ENCODE data around the gene MRPS6. TPM values are rescaled to one million over a fixed set of nuclear protein-coding genes. Genes with fewer than 3 reads are reported as not detected.

The MRPS6 gene
- polyA plus RNA-seq, 1 donor (not counting 4 experiments of a cell fraction or from before 2014, with no cell fraction given), result 41.5 TPM

DNA sequence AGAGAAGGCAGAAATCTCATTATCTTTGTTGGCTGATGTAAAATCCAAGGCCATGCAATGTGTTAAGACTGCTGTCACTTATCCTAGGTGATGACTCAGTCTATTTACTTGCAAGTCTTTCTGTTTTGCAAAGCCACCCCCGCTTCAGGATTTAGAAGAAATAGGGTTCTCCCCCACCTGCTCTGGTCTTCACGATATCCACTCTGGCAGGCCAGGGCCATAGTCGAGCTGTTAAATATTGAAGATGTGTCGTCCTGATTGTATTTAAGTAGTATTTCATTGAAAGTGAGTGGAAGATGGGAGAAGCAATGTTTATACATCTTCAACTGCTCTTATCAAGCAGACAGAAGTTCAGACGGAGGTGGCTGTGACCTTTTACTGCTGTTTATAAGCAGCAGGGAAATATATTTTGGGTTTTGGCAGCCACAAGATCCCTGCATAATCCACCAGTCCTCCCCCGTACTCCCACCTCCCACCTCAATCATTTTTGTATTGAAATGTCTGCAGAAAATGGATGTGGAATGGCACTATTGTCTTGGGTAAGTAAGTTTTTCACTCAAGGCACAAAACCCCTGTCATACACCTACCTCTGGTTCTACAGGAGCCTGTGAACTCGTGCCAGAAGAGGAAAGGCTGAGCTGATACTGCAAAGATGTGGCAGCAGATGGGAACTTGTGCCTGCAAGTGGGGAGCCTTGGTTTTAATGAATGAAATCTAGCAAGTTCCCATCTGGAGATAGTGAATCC, 117.4 kb downstream of the MRPS6 start:
- Histone ChIP-seq H3K4me1 (ENCODE audit: control insufficient read depth, extremely low read depth, insufficient read depth, low read length) (no peaks in the 10 kb centered on the region), H3K27ac (ENCODE audit: control insufficient read depth, insufficient read depth, low read length) (no peak overlapping the region), H2AFZ (ENCODE audit: control insufficient read depth, low read length) (no peak overlapping the region), H3K4me3 (ENCODE audit: control insufficient read depth in 2 of 3, extremely low read depth in 1 of 3, insufficient read depth in 2 of 3, low read depth in 1 of 3, low read length in 3 of 3) (no peak overlapping the region), H3K79me2 (ENCODE audit: control insufficient read depth, insufficient read depth, low read length) (no peaks in the 10 kb centered on the region), H3K4me2 (ENCODE audit: control insufficient read depth, extremely low read depth, insufficient read depth, low read depth, low read length) (no peak overlapping the region), H4K20me1 (ENCODE audit: control insufficient read depth, extremely low read depth, insufficient read depth, low read length) (no peaks in the 10 kb centered on the region), H3K9me1 (ENCODE audit: control insufficient read depth, extremely low read depth, insufficient read depth, low read length) (no peaks in the 10 kb centered on the region), H3K9me3 (ENCODE audit: control insufficient read depth, low read depth, low read length) (no peaks in the 10 kb centered on the region), H3K36me3 (ENCODE audit: control insufficient read depth in 2 of 2, extremely low read depth in 1 of 2, insufficient read depth in 2 of 2, low read length in 2 of 2) (no peaks in the 10 kb centered on the region), H3K9ac (ENCODE audit: control insufficient read depth, extremely low read depth, insufficient read depth, low read length) (no peak overlapping the region), H3K27me3 (ENCODE audit: control insufficient read depth, extremely low read depth, insufficient read depth, low read length) (no peaks in the 10 kb centered on the region)
- DNase-seq (ENCODE audit: low read depth, low spot score) (no peak), FAIRE-seq (no peak)
- TF ChIP-seq EZH2 (IDR thresholded peaks at IDR 0.05; ENCODE audit: low read length), result no peak
- TF ChIP-seq, protein P1, sequence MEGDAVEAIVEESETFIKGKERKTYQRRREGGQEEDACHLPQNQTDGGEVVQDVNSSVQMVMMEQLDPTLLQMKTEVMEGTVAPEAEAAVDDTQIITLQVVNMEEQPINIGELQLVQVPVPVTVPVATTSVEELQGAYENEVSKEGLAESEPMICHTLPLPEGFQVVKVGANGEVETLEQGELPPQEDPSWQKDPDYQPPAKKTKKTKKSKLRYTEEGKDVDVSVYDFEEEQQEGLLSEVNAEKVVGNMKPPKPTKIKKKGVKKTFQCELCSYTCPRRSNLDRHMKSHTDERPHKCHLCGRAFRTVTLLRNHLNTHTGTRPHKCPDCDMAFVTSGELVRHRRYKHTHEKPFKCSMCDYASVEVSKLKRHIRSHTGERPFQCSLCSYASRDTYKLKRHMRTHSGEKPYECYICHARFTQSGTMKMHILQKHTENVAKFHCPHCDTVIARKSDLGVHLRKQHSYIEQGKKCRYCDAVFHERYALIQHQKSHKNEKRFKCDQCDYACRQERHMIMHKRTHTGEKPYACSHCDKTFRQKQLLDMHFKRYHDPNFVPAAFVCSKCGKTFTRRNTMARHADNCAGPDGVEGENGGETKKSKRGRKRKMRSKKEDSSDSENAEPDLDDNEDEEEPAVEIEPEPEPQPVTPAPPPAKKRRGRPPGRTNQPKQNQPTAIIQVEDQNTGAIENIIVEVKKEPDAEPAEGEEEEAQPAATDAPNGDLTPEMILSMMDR (optimal IDR thresholded peaks at IDR 0.05 in 1 of 3, IDR thresholded peaks at IDR 0.05 in 1 of 3, conservative IDR thresholded peaks at IDR 0.05 in 1 of 3; ENCODE audit: extremely low read depth in 1 of 3, insufficient read depth in 2 of 3, low read length in 3 of 3), result no peak
- dilution Hi-C loops (cut with MboI; ENCODE audit: extremely low pct_ligation_motif_present, low sequenced_read_pairs), result no loop called here

DNA sequence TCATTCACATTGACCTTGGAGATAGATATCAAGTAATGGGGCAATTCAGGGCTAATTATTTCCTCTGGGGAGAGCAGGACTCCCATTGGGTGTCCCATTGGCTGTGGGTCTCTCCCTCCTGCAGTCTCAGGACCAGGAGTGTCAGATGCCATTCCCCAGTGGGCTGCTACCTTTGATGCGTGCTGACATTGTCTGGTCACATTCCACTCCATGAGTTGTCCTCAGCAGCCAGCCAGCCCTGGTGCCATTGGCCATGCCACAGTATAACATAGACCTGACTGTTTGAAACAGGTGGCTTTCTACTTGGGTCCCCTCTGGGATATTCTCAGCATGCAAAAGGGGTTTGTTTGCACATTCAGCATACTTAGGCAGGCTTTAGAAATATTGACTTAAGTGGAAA, 118.5 kb downstream of the MRPS6 start:
- Histone ChIP-seq H4K20me1 (ENCODE audit: control insufficient read depth, extremely low read depth, insufficient read depth, low read length) (no peaks in the 10 kb centered on the region), H3K27me3 (ENCODE audit: control insufficient read depth, extremely low read depth, insufficient read depth, low read length) (no peaks in the 10 kb centered on the region), H3K9me3 (ENCODE audit: control insufficient read depth, low read depth, low read length) (no peaks in the 10 kb centered on the region), H3K9me1 (ENCODE audit: control insufficient read depth, extremely low read depth, insufficient read depth, low read length) (no peaks in the 10 kb centered on the region), H3K4me1 (ENCODE audit: control insufficient read depth, extremely low read depth, insufficient read depth, low read length) (no peaks in the 10 kb centered on the region), H3K9ac (ENCODE audit: control insufficient read depth, extremely low read depth, insufficient read depth, low read length) (no peak overlapping the region), H3K4me2 (ENCODE audit: control insufficient read depth, extremely low read depth, insufficient read depth, low read depth, low read length) (no peak overlapping the region), H3K4me3 (ENCODE audit: control insufficient read depth in 2 of 3, extremely low read depth in 1 of 3, insufficient read depth in 2 of 3, low read depth in 1 of 3, low read length in 3 of 3) (no peak overlapping the region), H3K27ac (ENCODE audit: control insufficient read depth, insufficient read depth, low read length) (no peak overlapping the region), H2AFZ (ENCODE audit: control insufficient read depth, low read length) (no peak overlapping the region), H3K79me2 (ENCODE audit: control insufficient read depth, insufficient read depth, low read length) (no peaks in the 10 kb centered on the region), H3K36me3 (ENCODE audit: control insufficient read depth in 2 of 2, extremely low read depth in 1 of 2, insufficient read depth in 2 of 2, low read length in 2 of 2) (no peaks in the 10 kb centered on the region)
- TF ChIP-seq, protein P1 (optimal IDR thresholded peaks at IDR 0.05 in 1 of 3, IDR thresholded peaks at IDR 0.05 in 1 of 3, conservative IDR thresholded peaks at IDR 0.05 in 1 of 3; ENCODE audit: extremely low read depth in 1 of 3, insufficient read depth in 2 of 3, low read length in 3 of 3), result no peak
- TF ChIP-seq EZH2 (IDR thresholded peaks at IDR 0.05; ENCODE audit: low read length), result no peak
- DNase-seq (ENCODE audit: low read depth, low spot score) (no peak), FAIRE-seq (no peak)
- dilution Hi-C loops (cut with MboI; ENCODE audit: extremely low pct_ligation_motif_present, low sequenced_read_pairs), result no loop called here

Other genes with a start within 250 kb of the MRPS6 start
- 231 to 359 TPM (median 273 TPM) in 3 replicates for gene ATP5PO, start 157.8 kb upstream of the MRPS6 start, polyA plus RNA-seq
- gene SLC5A3, start within 50 bp of the MRPS6 start, polyA plus RNA-seq, result 2.5 to 5.9 TPM (median 4.0 TPM) in 3 replicates

Measured in keratinocyte (primary cell).